SK-N-SH (cell line): ENCODE measurements around the gene ATP5PD. TPM values are rescaled to one million over a fixed set of nuclear protein-coding genes. Genes with fewer than 3 reads are reported as not detected.

Experiments used
- CTCF ChIA-PET: fragments of 300-600, 350-600 bp; formaldehyde crosslinking; extraction: SDS; loops from one replicate; lab custom pipeline; 2021; lab: Yijun Ruan, JAX
- POLR2A ChIA-PET: fragments of 350-600 bp; sonication (Branson Sonifier 250); formaldehyde crosslinking; extraction: SDS; loops from one replicate; lab custom pipeline; 2020; ENCODE audit warnings: antibody characterized with exemption, inconsistent platforms; lab: Yijun Ruan, JAX
- DNase-seq: peaks from one replicate; pipeline ENCODE4 v3.0.0; 2012
- H2AFZ ChIP-seq: fragments of 200-600 bp; sonication (generic); 2 replicates; pipeline ENCODE4 v1.8.1; 2016; ENCODE audit warnings: antibody characterized with exemption, mild to moderate bottlenecking, low read depth
- H3F3A ChIP-seq: fragments of 200-600 bp; sonication (generic); replicated peaks from 2 replicates; pipeline ENCODE3; 2016; ENCODE audit warnings: antibody characterized with exemption, mild to moderate bottlenecking; ENCODE audit not compliant: insufficient read depth
- H3K27ac ChIP-seq, 2 experiments: fragments of 200-500 bp in 1 of 2; fragments of 200-600 bp in 1 of 2; sonication (Bioruptor generic) in 1 of 2; sonication (generic), shearing (Covaris generic) in 1 of 2; 2 replicates each; pipeline versions ENCODE4 v1.5.1 to v1.6.1; 2014 to 2016; ENCODE audit warnings: low read depth in 2 of 2, inconsistent platforms in 1 of 2, low read length in 1 of 2, mild to moderate bottlenecking in 1 of 2, mixed read lengths in 1 of 2
- H3K27me3 ChIP-seq: fragments of 200-600 bp; sonication (generic), shearing (Covaris generic); 2 replicates; pipeline ENCODE4 v1.6.1; 2016; ENCODE audit warnings: mixed run types; ENCODE audit not compliant: insufficient read depth
- H3K36me3 ChIP-seq, 2 experiments: fragments of 200-500 bp in 1 of 2; fragments of 200-600 bp in 1 of 2; sonication (Bioruptor generic) in 1 of 2; sonication (generic) in 1 of 2; replicated peaks in 1 of 2; 2 replicates each; pipeline versions ENCODE3 to v1.5.1; 2014 to 2016; ENCODE audit warnings: low read length in 1 of 2, mild to moderate bottlenecking in 1 of 2; ENCODE audit not compliant: insufficient read depth in 2 of 2, control insufficient read depth in 1 of 2
- H3K4me1 ChIP-seq, 2 experiments: fragments of 200-500 bp in 1 of 2; fragments of 200-600 bp in 1 of 2; sonication (Bioruptor generic) in 1 of 2; sonication (generic), shearing (Covaris generic) in 1 of 2; 2 replicates each; pipeline versions ENCODE4 v1.5.1 to v1.6.1; 2014 to 2016; ENCODE audit warnings: low read depth in 1 of 2, low read length in 1 of 2, mixed run types in 1 of 2; ENCODE audit not compliant: insufficient read depth in 2 of 2, control insufficient read depth in 1 of 2
- H3K4me2 ChIP-seq: fragments of 200-600 bp; sonication (generic), shearing (Covaris generic); 2 replicates; pipeline ENCODE4 v1.6.1; 2017; ENCODE audit warnings: mixed run types
- H3K4me3 ChIP-seq, 2 experiments: fragments of 200-500 bp in 1 of 2; fragments of 200-600 bp in 1 of 2; sonication (Bioruptor generic) in 1 of 2; sonication (generic), shearing (Covaris generic) in 1 of 2; 2 replicates each; pipeline versions ENCODE4 v1.5.1 to v1.8.1; 2014 to 2016; ENCODE audit warnings: low read depth in 2 of 2, inconsistent platforms in 1 of 2, low read length in 1 of 2, mild to moderate bottlenecking in 1 of 2, mixed read lengths in 1 of 2, moderate library complexity in 1 of 2
- H3K79me2 ChIP-seq: fragments of 200-600 bp; sonication (generic); 2 replicates; pipeline ENCODE4 v1.8.1; 2017; ENCODE audit warnings: mild to moderate bottlenecking; ENCODE audit not compliant: insufficient read depth
- H3K9ac ChIP-seq: fragments of 200-600 bp; sonication (generic); 2 replicates; pipeline ENCODE4 v1.6.1; 2017; ENCODE audit warnings: mixed run types
- H3K9me2 ChIP-seq: fragments of 200-600 bp; sonication (generic); 2 replicates; pipeline ENCODE4 v1.6.1; 2017; ENCODE audit warnings: mixed run types
- H3K9me3 ChIP-seq: fragments of 200-600 bp; sonication (generic); 2 replicates; pipeline ENCODE4 v1.6.1; 2017; ENCODE audit warnings: mixed run types, mild to moderate bottlenecking, moderate library complexity
- H4K20me1 ChIP-seq: fragments of 200-600 bp; sonication (generic); 2 replicates; pipeline ENCODE4 v1.6.1; 2017; ENCODE audit warnings: mild to moderate bottlenecking, mixed run types; ENCODE audit not compliant: insufficient read depth
- EP300 ChIP-seq, 2 experiments: IDR thresholded peaks; 2 replicates each; pipeline versions ENCODE4 v1.4.0 to v1.6.1; 2012; ENCODE audit warnings: borderline replicate concordance in 1 of 2, low read depth in 1 of 2, low read length in 1 of 2
- FOXM1 ChIP-seq: IDR thresholded peaks from 2 replicates; pipeline ENCODE4 v1.4.0; 2012; ENCODE audit warnings: low read depth, mild to moderate bottlenecking
- GABPA ChIP-seq: IDR thresholded peaks from 2 replicates; pipeline ENCODE4 v1.4.0; 2012; ENCODE audit warnings: low read depth, mild to moderate bottlenecking
- GATA2 ChIP-seq: sonication (generic); formaldehyde crosslinking; IDR thresholded peaks from 2 replicates; pipeline ENCODE4 v1.5.0; 2020; ENCODE audit warnings: mild to moderate bottlenecking, missing genetic modification reagents
- NFIC ChIP-seq: IDR thresholded peaks from 2 replicates; pipeline ENCODE4 v1.4.0; 2012; ENCODE audit warnings: borderline replicate concordance
- NRF1 ChIP-seq: IDR thresholded peaks from 2 replicates; pipeline ENCODE4 v1.6.1; 2012; ENCODE audit warnings: low read depth, mild to moderate bottlenecking, low read length
- RCOR1 ChIP-seq: fragments of 150-350 bp; IDR thresholded peaks from 2 replicates; pipeline ENCODE4 v1.6.1; 2017; ENCODE audit warnings: antibody characterized with exemption, low read length
- SIN3A ChIP-seq: IDR thresholded peaks from 2 replicates; pipeline ENCODE4 v1.6.1; 2012; ENCODE audit warnings: low read depth, mild to moderate bottlenecking, low read length, moderate library complexity, borderline replicate concordance
- TCF12 ChIP-seq: IDR thresholded peaks from 2 replicates; pipeline ENCODE4 v1.4.0; 2012
- TEAD4 ChIP-seq: IDR thresholded peaks from 2 replicates; pipeline ENCODE4 v1.4.0; 2012; ENCODE audit warnings: mild to moderate bottlenecking, borderline replicate concordance; ENCODE audit not compliant: insufficient read depth
- WGBS: methylation state at CpG from one replicate; pipeline ENCODE4 v1.1.6; 2017; ENCODE audit warnings: low lambda C conversion rate; 5-methylcytosine and 5-hydroxymethylcytosine counted together
- polyA plus RNA-seq, 3 experiments: library from polyadenylated mRNA; depleted of rRNA; stranded (reverse); fragments of >200 nt; gene quantifications; 2 replicates each; pipeline ENCODE4 v1.2.3, GENCODE V29; 2012
- TF ChIP-seq, protein P1 (sequence below): fragments of 200-600 bp; sonication (generic); IDR thresholded peaks from 2 replicates; pipeline ENCODE4 v1.6.1; 2017; ENCODE audit warnings: antibody characterized with exemption, mild to moderate bottlenecking, moderate library complexity
- TF ChIP-seq, protein P2 (sequence below): fragments of 150-350 bp; IDR thresholded peaks from 2 replicates; pipeline ENCODE4 v1.6.1; 2016; ENCODE audit warnings: mild to moderate bottlenecking, low read depth, low read length
- TF ChIP-seq, protein P3 (sequence below): IDR thresholded peaks from 2 replicates; pipeline ENCODE4 v1.4.0; 2012; ENCODE audit warnings: low read depth, borderline replicate concordance
- TF ChIP-seq, protein P4 (sequence below): IDR thresholded peaks from 2 replicates; pipeline ENCODE4 v1.6.1; 2012; ENCODE audit warnings: mild to moderate bottlenecking, low read depth, low read length, moderate library complexity

The ATP5PD gene
- polyA plus RNA-seq, 1 of the 3 experiments (the other 2 are of a cell fraction): 354 TPM

DNA sequence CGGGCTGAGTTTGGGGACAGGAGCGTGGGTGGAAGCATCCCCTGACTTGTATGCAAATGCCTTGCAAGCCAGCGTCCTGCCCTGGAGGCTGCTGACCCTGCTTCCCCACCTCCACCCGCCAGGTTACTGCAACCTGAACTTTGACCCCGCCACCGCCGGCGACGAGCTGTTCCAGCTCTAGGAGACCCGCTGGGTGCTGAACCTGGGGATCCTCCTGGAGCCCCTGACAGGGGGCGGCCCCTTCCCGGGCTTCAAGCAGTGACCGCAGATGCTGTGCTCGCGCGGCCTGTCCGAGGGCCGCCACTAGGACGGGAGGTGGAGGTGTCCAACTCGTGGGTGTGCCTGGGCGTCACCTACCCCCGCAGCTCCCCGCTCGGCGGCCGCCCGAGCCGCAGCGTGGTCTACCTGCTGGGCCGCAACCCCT lies 30.3 kb upstream of the ATP5PD start:
- Histone ChIP-seq H3K4me3 (no peak overlapping the region), H3K4me1 (peaks cover 5 to 18% of the 10 kb centered on the region in 2 experiments; a peak in 3 of 4 replicates), H3K36me3 (no peaks in the 10 kb centered on the region), H4K20me1 (no peaks in the 10 kb centered on the region), H3K9ac (no peak overlapping the region), H3K9me3 (no peaks in the 10 kb centered on the region), H3K27me3 (no peaks in the 10 kb centered on the region), H3K79me2 (no peaks in the 10 kb centered on the region), H2AFZ (no peak overlapping the region), H3K9me2 (no peaks in the 10 kb centered on the region), H3K27ac (no peak overlapping the region), H3K4me2 (no peak overlapping the region), H3F3A (peaks cover 4% of the 10 kb centered on the region)
- TF ChIP-seq GATA2 (CRISPR knock-in tag) (no peak), NRF1 (no peak), TEAD4 (no peak), FOXM1 (no peak), EP300 (IDR thresholded peaks at IDR 0.05; ENCODE audit: borderline replicate concordance in 1 of 2, low read depth in 1 of 2, low read length in 1 of 2) (no peak)
- TF ChIP-seq, protein P1, sequence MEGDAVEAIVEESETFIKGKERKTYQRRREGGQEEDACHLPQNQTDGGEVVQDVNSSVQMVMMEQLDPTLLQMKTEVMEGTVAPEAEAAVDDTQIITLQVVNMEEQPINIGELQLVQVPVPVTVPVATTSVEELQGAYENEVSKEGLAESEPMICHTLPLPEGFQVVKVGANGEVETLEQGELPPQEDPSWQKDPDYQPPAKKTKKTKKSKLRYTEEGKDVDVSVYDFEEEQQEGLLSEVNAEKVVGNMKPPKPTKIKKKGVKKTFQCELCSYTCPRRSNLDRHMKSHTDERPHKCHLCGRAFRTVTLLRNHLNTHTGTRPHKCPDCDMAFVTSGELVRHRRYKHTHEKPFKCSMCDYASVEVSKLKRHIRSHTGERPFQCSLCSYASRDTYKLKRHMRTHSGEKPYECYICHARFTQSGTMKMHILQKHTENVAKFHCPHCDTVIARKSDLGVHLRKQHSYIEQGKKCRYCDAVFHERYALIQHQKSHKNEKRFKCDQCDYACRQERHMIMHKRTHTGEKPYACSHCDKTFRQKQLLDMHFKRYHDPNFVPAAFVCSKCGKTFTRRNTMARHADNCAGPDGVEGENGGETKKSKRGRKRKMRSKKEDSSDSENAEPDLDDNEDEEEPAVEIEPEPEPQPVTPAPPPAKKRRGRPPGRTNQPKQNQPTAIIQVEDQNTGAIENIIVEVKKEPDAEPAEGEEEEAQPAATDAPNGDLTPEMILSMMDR: no peak
- TF ChIP-seq, protein P2, sequence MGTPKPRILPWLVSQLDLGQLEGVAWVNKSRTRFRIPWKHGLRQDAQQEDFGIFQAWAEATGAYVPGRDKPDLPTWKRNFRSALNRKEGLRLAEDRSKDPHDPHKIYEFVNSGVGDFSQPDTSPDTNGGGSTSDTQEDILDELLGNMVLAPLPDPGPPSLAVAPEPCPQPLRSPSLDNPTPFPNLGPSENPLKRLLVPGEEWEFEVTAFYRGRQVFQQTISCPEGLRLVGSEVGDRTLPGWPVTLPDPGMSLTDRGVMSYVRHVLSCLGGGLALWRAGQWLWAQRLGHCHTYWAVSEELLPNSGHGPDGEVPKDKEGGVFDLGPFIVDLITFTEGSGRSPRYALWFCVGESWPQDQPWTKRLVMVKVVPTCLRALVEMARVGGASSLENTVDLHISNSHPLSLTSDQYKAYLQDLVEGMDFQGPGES: no peak
- WGBS: 92% methylated on average over 26 of the region's 30 CpGs
- CTCF ChIA-PET: interaction anchor here (0.6 to 1.5 kb wide), 4 partner anchors 14 to 124 kb away, joined by 3 to 4 read pairs (median 3); no protein-coding TSS in a partner anchor
- DNase-seq: no peak
- POLR2A ChIA-PET: no interaction called here

DNA sequence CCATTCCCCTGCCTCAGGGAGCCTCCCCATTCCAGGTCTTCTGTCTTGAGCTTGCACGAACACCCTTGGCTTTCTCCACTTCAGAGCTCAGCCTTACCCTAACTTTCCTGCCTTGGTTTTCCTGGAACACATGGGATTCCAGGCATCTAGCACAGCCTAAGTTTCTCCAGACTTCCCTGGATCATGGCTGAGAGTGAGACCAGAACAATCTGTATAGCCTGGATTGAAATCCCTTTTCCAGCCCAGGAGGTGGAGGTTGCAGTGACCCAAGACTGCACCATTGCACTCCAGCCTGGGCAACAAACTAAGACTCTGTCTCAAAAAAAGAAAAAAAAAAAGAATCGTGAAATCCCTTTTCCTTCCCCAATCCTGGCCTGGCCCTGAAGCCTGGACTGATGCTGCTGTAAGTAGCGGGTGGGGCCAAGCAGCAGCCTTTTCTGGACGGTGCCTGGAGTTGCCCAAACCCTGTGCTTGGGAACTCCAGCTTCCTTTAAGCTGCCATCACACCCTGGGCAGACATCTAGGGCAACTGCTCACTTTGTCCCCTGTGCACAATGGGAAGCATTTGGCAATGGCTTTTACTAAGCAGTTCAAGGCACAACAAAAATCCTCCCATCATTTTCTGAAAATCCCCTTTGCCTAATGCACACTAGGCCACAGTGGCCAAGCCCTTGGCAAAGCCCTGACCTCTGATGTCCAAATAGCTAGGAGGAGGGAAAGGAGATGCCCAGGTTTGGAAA lies 29.0 kb upstream of the ATP5PD start:
- Histone ChIP-seq H3K4me3 (no peak overlapping the region), H3K9ac (no peak overlapping the region), H4K20me1 (no peaks in the 10 kb centered on the region), H3K27me3 (no peaks in the 10 kb centered on the region), H3K36me3 (no peaks in the 10 kb centered on the region), H2AFZ (no peak overlapping the region), H3K27ac (no peak overlapping the region), H3K4me2 (no peak overlapping the region), H3K9me2 (no peaks in the 10 kb centered on the region), H3F3A (peaks cover 4% of the 10 kb centered on the region), H3K4me1 (peaks cover 5 to 18% of the 10 kb centered on the region in 2 experiments; a peak in 3 of 4 replicates), H3K9me3 (no peaks in the 10 kb centered on the region), H3K79me2 (no peaks in the 10 kb centered on the region)
- CTCF ChIA-PET: interaction anchor here (1.0 to 1.8 kb wide), 6 partner anchors 8 to 114 kb away, joined by 3 to 8 read pairs (median 3); no protein-coding TSS in a partner anchor
- POLR2A ChIA-PET: no interaction called here
- no peak for DNase-seq
- WGBS: 71% methylated on average over 4 of the region's 4 CpGs
- TF ChIP-seq, protein P1: no peak
- TF ChIP-seq TCF12 (no peak), GABPA (no peak), EP300 (IDR thresholded peaks at IDR 0.05; ENCODE audit: borderline replicate concordance in 1 of 2, low read depth in 1 of 2, low read length in 1 of 2) (no peak), SIN3A (no peak), RCOR1 (no peak), NFIC (no peak)
- TF ChIP-seq, protein P3, sequence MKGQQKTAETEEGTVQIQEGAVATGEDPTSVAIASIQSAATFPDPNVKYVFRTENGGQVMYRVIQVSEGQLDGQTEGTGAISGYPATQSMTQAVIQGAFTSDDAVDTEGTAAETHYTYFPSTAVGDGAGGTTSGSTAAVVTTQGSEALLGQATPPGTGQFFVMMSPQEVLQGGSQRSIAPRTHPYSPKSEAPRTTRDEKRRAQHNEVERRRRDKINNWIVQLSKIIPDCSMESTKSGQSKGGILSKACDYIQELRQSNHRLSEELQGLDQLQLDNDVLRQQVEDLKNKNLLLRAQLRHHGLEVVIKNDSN: no peak
- TF ChIP-seq, protein P4, sequence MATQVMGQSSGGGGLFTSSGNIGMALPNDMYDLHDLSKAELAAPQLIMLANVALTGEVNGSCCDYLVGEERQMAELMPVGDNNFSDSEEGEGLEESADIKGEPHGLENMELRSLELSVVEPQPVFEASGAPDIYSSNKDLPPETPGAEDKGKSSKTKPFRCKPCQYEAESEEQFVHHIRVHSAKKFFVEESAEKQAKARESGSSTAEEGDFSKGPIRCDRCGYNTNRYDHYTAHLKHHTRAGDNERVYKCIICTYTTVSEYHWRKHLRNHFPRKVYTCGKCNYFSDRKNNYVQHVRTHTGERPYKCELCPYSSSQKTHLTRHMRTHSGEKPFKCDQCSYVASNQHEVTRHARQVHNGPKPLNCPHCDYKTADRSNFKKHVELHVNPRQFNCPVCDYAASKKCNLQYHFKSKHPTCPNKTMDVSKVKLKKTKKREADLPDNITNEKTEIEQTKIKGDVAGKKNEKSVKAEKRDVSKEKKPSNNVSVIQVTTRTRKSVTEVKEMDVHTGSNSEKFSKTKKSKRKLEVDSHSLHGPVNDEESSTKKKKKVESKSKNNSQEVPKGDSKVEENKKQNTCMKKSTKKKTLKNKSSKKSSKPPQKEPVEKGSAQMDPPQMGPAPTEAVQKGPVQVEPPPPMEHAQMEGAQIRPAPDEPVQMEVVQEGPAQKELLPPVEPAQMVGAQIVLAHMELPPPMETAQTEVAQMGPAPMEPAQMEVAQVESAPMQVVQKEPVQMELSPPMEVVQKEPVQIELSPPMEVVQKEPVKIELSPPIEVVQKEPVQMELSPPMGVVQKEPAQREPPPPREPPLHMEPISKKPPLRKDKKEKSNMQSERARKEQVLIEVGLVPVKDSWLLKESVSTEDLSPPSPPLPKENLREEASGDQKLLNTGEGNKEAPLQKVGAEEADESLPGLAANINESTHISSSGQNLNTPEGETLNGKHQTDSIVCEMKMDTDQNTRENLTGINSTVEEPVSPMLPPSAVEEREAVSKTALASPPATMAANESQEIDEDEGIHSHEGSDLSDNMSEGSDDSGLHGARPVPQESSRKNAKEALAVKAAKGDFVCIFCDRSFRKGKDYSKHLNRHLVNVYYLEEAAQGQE: no peak
